Astrocyte of the spinal cord (primary cell): ENCODE measurements around the gene ADCY1.

Experiments
- DNase-seq: peaks from one replicate; pipeline ENCODE4 v3.0.0; 2011; ENCODE audit warnings: low read depth, low spot score
- H3K4me3 ChIP-seq: 2 replicates; pipeline ENCODE4 v1.5.1; 2011; ENCODE audit warnings: low read depth, mild to moderate bottlenecking, low read length, moderate library complexity
- CTCF ChIP-seq: IDR thresholded peaks from 2 replicates; pipeline ENCODE4 v1.5.1; 2012; ENCODE audit warnings: low read depth, mild to moderate bottlenecking, low read length, inconsistent platforms
- in situ Hi-C: cut with HindIII; loops from 2 replicates; pipeline ENCODE4 v1.10.0; 2017; ENCODE audit warnings: low sequenced_read_pairs

The ADCY1 gene

GRCh38 chr7:45710271-45711160, 136.3 kb downstream of the ADCY1 start:
- no peak for DNase-seq
- H3K4me3 ChIP-seq, result no peak overlapping the region
- TF ChIP-seq CTCF, result no peak
- in situ Hi-C loops, result no loop called here

DNA sequence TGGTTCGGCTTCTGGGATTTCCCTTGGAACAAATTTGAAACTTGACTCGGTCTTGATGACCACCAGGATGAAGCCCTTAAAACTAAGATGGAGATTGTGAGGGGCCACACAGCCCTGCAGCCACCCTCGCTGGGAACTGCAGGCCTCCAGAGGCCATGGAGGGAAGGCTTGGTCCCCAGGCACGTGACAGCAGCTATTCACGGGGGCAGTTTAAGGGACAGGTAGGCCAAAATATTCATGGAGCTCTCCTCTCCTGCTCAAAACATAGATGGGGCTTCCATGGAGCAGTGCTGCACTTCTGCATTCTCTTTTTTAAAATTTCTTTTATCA, 137.0 kb downstream of the ADCY1 start:
- no peak for DNase-seq
- TF ChIP-seq CTCF, result no peak
- no peak overlapping the region for H3K4me3 ChIP-seq
- in situ Hi-C loops, result no loop called here

DNA sequence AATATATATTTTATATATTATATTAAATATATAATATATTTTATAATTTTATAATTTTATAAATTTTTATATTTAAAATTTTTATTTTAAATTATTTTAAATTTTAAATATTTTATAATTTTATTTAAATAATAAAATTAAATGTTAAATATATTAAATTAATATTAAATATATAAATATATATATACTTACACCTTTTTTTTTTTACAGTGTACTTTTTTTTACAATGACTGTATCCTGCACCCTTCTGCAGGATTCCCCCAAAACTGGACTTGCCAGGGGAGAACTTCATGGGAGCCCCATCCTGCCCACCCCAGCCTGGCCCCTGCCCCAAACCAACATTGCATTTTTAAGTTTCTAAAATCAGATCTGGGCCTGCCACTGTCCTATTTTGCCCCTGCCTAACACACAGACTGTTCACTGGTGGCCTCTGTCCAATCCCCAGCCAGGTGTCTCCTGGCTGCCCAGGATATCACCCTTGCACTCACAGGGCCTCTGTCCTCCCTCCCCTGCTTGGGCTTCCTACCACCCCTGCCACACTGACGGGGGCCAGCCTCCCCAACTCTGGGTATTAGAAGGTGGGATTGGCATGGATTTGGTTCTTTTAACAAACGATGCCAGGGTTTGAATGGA, 138.0 kb downstream of the ADCY1 start:
- TF ChIP-seq CTCF, result no peak
- no peak overlapping the region for H3K4me3 ChIP-seq
- in situ Hi-C loops, result no loop called here
- DNase-seq, result no peak

DNA sequence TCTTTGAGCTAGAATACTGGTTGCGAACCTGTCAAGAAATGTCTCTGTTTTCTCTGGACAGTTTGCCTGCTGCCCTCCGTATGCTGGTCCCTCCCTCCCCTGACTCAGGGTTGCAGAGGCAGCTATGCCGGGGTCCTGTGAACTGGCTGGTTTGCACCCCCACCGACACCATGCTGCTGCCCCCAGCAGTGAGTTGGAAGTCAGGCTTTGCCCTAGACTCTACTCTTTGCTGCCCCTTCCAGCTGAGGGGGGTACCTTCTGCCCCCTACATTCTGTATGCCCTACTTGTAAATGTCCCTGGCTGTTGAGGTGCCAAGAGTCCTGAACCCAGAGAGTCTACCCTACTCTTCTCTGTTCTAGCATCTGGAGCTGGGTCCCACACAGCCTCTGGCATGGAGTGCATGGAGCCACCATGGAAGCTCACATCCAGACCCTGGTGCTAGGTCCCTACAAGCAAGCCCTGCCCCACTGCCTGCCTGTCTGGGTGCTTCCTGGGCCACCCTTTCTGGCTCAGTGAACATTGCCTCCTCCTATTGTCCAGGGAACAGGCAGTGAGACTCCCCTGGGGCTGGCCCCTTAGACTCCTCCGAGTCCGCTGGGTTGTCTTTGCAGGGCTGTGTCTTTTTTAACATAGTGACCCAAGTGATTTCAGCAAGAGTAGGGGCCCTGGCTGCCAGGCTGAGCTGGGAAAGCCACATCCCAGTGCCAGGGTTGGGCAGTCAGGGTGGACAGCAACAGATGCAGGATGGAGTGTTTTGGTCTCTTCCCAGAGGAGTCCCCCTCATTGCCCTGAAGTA, 138.9 kb downstream of the ADCY1 start:
- H3K4me3 ChIP-seq, result no peak overlapping the region
- in situ Hi-C loops, result no loop called here
- DNase-seq, result no peak
- TF ChIP-seq CTCF, result no peak

DNA sequence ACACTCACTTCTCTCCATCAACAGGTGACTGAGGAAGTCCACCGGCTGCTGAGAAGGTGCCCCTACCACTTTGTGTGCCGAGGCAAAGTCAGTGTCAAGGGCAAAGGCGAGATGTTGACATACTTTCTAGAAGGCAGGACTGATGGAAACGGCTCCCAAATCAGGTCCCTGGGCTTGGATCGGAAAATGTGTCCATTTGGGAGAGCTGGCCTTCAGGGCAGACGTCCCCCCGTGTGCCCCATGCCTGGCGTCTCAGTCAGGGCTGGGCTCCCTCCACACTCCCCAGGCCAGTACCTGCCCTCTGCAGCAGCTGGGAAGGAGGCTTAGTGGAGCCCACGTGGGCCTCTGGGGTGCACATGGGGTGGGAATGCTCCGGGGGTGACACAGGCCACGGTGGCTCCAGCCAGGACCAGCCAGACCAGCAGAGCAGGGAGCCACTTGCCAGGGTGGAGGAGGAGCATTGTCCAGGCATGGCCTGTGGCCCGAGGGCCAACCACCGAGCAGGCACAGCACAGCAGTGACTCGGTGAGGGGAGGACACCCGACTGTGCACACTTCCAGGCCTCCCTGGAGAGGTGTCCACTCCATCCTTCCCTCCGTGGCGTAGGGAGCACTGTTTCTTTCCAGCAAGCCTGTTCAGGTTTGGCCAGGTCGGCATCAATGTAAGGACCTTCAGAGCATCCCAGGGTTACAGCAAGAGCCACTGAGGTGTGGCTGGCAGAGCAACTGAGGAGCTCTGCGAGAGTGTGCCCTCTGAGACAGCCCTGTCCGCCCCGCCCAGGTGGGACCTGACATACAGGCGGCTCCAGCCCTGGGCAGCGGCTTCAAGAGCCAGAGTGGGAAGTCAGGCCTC, 139.7 kb downstream of the ADCY1 start:
- in situ Hi-C loops, result no loop called here
- no peak for DNase-seq
- no peak overlapping the region for H3K4me3 ChIP-seq
- no peak for TF ChIP-seq CTCF

DNA sequence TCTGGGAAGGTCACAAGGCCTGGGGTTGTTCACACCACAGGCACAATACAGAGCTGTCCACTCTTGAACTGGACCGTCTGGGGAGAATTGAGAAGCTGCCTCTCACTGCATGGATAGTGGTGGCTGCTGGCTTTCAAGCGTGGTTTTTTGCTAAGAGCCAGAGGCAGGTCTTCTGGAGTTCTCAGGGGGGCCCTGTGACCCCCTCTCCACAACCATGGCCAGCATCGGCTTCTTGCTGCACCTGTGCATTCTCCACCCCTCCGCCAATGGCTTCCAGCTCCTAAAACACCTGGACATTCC, 140.3 kb downstream of the ADCY1 start:
- in situ Hi-C loops, result no loop called here
- no peak for DNase-seq
- H3K4me3 ChIP-seq, result no peak overlapping the region
- TF ChIP-seq CTCF, result no peak
